PC-3 (cell line): Measurements from ENCODE around the gene CLIC5.

Source experiments
- EZH2 ChIP-seq: fragments of 300-600 bp; sonication (generic); IDR thresholded peaks from one replicate; pipeline ENCODE4 v1.6.1; 2017; ENCODE audit warnings: antibody characterized with exemption, mild to moderate bottlenecking, low read length; ENCODE audit not compliant: unreplicated experiment
- EZH2phosphoT487 ChIP-seq: fragments of 300-600 bp; sonication (generic); IDR thresholded peaks from 2 replicates; pipeline ENCODE4 v1.6.1; 2018; ENCODE audit warnings: mild to moderate bottlenecking, antibody characterized with exemption, low read length, borderline replicate concordance
- TF ChIP-seq, protein P1 (sequence below): fragments of 300-600 bp; sonication (generic); conservative IDR thresholded peaks from 2 replicates; pipeline ENCODE4 v1.5.1; 2017; ENCODE audit warnings: antibody characterized with exemption, low read depth, mild to moderate bottlenecking, low read length

DNA sequence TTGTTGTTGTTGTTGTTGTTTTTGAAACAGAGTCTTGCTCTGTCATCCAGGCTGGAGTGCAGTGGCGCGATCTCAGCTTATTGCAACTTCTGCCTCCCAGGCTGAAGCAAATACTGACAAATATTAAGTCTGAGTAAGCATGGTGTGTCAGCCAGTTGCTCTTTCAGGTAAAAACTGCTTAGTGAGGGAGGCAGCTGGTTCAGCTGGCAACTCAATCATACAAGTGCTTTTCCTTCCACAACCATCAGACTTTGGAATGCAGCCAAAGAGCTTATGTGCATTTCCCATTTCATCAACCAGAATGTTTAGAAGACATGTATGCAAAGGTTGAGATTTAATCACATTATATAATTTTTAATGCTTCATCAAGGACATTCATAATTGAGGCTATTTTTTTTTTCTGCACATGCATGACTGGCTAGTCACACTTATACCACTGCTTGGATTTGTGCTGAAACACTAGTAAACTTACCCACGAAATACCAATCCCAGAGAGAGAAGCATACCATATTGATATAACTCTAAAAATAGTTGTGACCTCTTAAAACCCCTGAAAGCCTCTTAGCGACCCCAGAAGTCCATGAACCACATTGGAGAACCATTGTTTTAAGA is 56.0 kb downstream of the CLIC5 start:
- TF ChIP-seq, protein P1, sequence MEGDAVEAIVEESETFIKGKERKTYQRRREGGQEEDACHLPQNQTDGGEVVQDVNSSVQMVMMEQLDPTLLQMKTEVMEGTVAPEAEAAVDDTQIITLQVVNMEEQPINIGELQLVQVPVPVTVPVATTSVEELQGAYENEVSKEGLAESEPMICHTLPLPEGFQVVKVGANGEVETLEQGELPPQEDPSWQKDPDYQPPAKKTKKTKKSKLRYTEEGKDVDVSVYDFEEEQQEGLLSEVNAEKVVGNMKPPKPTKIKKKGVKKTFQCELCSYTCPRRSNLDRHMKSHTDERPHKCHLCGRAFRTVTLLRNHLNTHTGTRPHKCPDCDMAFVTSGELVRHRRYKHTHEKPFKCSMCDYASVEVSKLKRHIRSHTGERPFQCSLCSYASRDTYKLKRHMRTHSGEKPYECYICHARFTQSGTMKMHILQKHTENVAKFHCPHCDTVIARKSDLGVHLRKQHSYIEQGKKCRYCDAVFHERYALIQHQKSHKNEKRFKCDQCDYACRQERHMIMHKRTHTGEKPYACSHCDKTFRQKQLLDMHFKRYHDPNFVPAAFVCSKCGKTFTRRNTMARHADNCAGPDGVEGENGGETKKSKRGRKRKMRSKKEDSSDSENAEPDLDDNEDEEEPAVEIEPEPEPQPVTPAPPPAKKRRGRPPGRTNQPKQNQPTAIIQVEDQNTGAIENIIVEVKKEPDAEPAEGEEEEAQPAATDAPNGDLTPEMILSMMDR, result no peak
- TF ChIP-seq EZH2, result no peak
- TF ChIP-seq EZH2phosphoT487, result no peak
